ENCODE results near the gene NPC1. TPM values are rescaled to one million over a fixed set of nuclear protein-coding genes. Genes with fewer than 3 reads are reported as not detected.

Gene NPC1
- total RNA-seq, 3 donors from 2014 or later = 39.5 to 100 (median 81.3) TPM

DNA sequence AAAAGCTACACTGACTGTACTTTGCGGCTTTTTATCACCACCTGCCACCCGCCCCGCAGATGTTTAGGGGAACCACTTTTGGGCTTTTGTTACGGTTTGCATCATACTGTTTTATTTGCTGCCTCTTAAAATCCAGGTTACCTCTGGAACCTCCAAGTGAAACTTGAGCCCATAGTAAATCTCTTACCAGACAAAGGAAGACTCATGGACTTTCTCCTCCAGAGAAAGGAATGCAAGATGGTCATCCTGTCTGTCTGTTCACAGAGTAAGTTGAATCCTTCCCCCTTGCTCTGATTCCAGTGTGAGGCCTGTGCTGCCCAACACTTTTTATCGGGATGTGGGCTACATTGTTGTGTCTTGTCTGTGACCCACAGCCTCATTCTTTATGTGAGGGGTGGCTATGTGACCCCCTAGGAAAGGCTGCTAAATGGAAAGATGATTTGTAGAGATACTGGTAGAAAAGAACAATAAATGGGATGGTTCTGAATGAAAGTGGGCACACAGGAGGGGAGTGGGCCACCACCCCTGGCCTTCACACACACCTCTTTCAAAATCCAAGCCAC lies 59.7 kb downstream of the NPC1 start:
- H3K36me3 ChIP-seq = no peaks in the 10 kb centered on the region
- TF ChIP-seq POLR2A (IDR thresholded peaks at IDR 0.05) (no peak), POLR2AphosphoS5 (IDR thresholded peaks at IDR 0.05) (no peak)
- TF ChIP-seq, protein P1, sequence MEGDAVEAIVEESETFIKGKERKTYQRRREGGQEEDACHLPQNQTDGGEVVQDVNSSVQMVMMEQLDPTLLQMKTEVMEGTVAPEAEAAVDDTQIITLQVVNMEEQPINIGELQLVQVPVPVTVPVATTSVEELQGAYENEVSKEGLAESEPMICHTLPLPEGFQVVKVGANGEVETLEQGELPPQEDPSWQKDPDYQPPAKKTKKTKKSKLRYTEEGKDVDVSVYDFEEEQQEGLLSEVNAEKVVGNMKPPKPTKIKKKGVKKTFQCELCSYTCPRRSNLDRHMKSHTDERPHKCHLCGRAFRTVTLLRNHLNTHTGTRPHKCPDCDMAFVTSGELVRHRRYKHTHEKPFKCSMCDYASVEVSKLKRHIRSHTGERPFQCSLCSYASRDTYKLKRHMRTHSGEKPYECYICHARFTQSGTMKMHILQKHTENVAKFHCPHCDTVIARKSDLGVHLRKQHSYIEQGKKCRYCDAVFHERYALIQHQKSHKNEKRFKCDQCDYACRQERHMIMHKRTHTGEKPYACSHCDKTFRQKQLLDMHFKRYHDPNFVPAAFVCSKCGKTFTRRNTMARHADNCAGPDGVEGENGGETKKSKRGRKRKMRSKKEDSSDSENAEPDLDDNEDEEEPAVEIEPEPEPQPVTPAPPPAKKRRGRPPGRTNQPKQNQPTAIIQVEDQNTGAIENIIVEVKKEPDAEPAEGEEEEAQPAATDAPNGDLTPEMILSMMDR (IDR thresholded peaks at IDR 0.05) = no peak
- no peak overlapping the region for H3K27ac ChIP-seq
- H3K9me3 ChIP-seq = no peaks in the 10 kb centered on the region
- DNase-seq (ENCODE audit: low spot score in 2 of 2) = no peak
- intact Hi-C loops (cut with DNase I; ENCODE audit: low total_unique reads) = no loop called here
- no peaks in the 10 kb centered on the region for H3K4me1 ChIP-seq
- H3K27me3 ChIP-seq = no peaks in the 10 kb centered on the region
- no peak overlapping the region for H3K4me3 ChIP-seq

DNA sequence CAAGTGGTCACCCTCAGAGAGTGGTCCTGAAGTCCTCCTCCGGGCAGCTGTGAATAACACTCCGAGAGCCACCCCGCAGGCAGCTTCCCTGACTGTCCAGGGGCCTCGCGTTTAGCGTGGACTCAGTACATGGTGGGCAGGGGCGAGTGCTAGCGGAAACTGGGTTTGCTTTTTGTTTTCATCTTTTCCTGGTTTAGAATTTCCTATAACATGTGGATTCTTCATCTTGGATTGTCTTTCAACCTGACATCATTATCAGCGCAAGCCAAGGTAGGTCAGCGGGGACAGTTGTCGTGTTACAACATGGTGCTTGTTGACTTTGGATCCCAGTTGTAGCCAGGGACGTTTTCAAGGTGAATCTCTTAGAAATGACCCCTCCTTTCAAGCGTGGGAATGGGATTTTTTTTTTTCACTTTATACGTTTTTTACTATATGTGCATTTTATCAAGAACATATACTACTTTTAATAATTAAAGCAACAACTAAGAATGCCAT lies 62.0 kb downstream of the NPC1 start:
- DNase-seq (ENCODE audit: low spot score in 2 of 2) = no peak
- no peaks in the 10 kb centered on the region for H3K36me3 ChIP-seq

DNA sequence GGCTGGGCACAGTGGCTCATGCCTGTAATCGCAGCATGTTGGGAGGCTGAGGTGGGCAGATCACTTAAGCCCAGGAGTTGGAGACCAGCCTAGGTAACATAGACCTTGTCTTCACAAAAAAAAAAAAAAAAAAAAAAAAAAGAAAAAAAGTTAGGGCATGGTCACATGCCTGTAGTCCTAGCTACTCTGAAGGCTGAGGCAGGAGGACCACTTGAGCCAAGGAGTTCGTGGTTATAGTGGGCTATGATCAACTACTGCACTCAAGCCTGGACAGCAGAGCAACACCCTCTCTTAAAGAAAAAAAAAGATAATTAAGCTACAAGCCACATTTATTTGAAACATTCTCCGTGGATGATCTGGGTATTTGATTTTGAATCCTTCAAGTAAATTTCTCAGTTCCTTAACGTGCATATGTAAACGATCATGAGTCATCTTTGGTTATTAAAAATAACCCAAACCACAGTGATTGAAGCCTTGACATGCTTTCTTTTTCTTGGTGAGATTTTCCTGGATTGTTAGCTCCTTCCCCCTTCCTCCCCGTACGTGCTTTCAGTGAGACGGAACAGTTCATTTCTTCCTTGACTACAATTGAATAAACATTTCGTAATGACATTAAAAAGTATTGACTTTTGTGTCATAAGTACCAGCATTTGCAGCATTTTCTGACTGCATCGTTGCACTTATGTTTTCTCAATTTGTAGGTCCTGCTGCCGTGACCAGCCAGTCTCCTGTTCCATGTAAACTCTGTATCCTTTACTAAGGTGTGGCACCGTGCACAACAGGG lies 62.7 kb downstream of the NPC1 start:
- Histone ChIP-seq H3K27ac (peak overlapping the region; percentile 74 to 80), H3K4me1 (no peaks in the 10 kb centered on the region), H3K4me3 (no peak overlapping the region), H3K9me3 (no peaks in the 10 kb centered on the region), H3K36me3 (no peaks in the 10 kb centered on the region), H3K27me3 (no peaks in the 10 kb centered on the region)
- TF ChIP-seq POLR2AphosphoS5 (IDR thresholded peaks at IDR 0.05) = no peak
- DNase-seq (ENCODE audit: low spot score in 2 of 2) = no peak
- intact Hi-C loops (cut with DNase I; ENCODE audit: low total_unique reads) = no loop called here

More for the DNA sequence above, 62.0 kb downstream of the NPC1 start:
- Histone ChIP-seq H3K27ac (peak overlapping the region; percentile 74), H3K27me3 (no peaks in the 10 kb centered on the region), H3K4me1 (no peaks in the 10 kb centered on the region), H3K9me3 (no peaks in the 10 kb centered on the region), H3K4me3 (no peak overlapping the region)
- intact Hi-C loops (cut with DNase I; ENCODE audit: low total_unique reads) = no loop called here
- TF ChIP-seq POLR2AphosphoS5 (IDR thresholded peaks at IDR 0.05) = peak in 1 of 3 donors; percentile 9
- TF ChIP-seq, protein P1 (IDR thresholded peaks at IDR 0.05) = no peak

DNA sequence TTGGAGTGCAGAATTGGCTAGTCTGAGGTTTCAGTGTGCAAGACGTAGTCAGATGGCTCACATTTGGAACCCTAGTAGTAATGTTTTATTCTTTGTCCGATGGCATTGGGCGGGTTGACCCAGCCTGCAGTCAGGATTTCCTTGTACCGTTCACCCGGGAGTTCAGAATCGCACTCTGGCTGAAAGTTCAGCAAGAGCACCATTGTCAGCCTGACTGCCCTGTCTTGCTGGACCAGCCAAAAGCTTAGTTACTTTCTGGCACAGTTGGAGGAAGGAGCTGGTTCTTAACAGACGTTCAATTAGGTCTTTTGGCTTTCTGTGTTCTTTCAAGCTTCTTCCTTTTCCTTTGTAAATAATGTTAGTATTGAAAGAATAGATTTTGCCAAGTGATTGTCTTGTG lies 64.4 kb downstream of the NPC1 start:
- intact Hi-C loops (cut with DNase I; ENCODE audit: low total_unique reads) = no loop called here
- DNase-seq (ENCODE audit: low spot score in 2 of 2) = no peak

DNA sequence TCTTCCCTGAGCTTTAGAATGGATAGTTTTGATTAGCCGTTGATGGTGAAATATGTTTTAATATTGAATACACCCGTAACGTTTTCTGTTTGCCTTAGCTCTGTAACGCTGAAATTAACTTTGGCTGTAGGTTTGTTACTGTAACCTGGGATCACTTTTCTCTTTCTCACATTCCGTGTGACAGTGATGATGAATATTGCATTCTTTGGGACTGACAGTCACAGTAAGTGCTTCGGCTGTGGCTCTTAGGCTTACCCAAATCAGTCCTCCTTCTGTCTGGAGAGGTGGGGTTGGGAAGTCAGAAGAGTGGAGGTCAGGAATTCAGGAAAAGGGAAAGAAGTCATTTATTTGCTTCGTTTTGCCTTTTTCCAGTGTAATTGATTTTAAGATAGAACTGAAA lies 65.0 kb downstream of the NPC1 start:
- Histone ChIP-seq H3K4me3 (no peak overlapping the region), H3K36me3 (no peaks in the 10 kb centered on the region), H3K27me3 (no peaks in the 10 kb centered on the region), H3K9me3 (no peaks in the 10 kb centered on the region), H3K4me1 (no peaks in the 10 kb centered on the region), H3K27ac (peak overlapping the region; percentile 74 to 80)
- intact Hi-C loops (cut with DNase I; ENCODE audit: low total_unique reads) = no loop called here
- TF ChIP-seq POLR2AphosphoS5 (IDR thresholded peaks at IDR 0.05) (no peak), POLR2A (IDR thresholded peaks at IDR 0.05) (no peak)
- TF ChIP-seq, protein P1 (IDR thresholded peaks at IDR 0.05) = no peak
- no peak for DNase-seq (ENCODE audit: low spot score in 2 of 2)

More for the DNA sequence above, 64.4 kb downstream of the NPC1 start:
- Histone ChIP-seq H3K27ac (peak overlapping the region; percentile 74 to 80), H3K4me1 (no peaks in the 10 kb centered on the region), H3K27me3 (no peaks in the 10 kb centered on the region), H3K4me3 (no peak overlapping the region), H3K9me3 (no peaks in the 10 kb centered on the region), H3K36me3 (no peaks in the 10 kb centered on the region)
- TF ChIP-seq, protein P1 (IDR thresholded peaks at IDR 0.05) = no peak
- no peak for TF ChIP-seq POLR2A (IDR thresholded peaks at IDR 0.05)
- TF ChIP-seq POLR2AphosphoS5 (IDR thresholded peaks at IDR 0.05) = no peak
